ENCODE measurements around the gene MUC6. TPM values are rescaled to one million over a fixed set of nuclear protein-coding genes. Genes with fewer than 3 reads are reported as not detected.

MUC6 gene
- total and polyA plus RNA-seq, 2 of the 8 experiments (the other 6 are each of a cell fraction or from before 2014, with no cell fraction given): not detected

GRCh38 chr11:1015826-1016545 is 20.5 kb downstream of the MUC6 start:
- Histone ChIP-seq H3K56ac (replicated peaks; ENCODE audit: insufficient read length, low read depth, low read length) (no peak overlapping the region), H3K18ac (ENCODE audit: extremely low read depth, low read length) (no peak overlapping the region), H4K8ac (ENCODE audit: extremely low read depth, insufficient read depth, low read length) (0 out of 2 replicates have a peak overlapping the region, but pooled peaks have one; percentile 18)
- no peak for TF ChIP-seq JUN (IDR thresholded peaks at IDR 0.05; ENCODE audit: low read depth, low read length)
- TF ChIP-seq GABPA (IDR thresholded peaks at IDR 0.05; ENCODE audit: borderline replicate concordance, insufficient read depth, low read length): no peak
- TF ChIP-seq KDM5A (IDR thresholded peaks at IDR 0.05; ENCODE audit: low read length): no peak
- TF ChIP-seq USF2 (IDR thresholded peaks at IDR 0.05; ENCODE audit: low read length): no peak
- TF ChIP-seq KDM1A (IDR thresholded peaks at IDR 0.05; ENCODE audit: borderline replicate concordance, low read length): no peak
- no peak for TF ChIP-seq EZH2 (IDR thresholded peaks at IDR 0.05; ENCODE audit: low read depth, low read length, severe bottlenecking)
- TF ChIP-seq SIRT6 (IDR thresholded peaks at IDR 0.05; ENCODE audit: low read length): no peak
- TF ChIP-seq SP1 (IDR thresholded peaks at IDR 0.05; ENCODE audit: low read depth, low read length): no peak
- TF ChIP-seq SP2 (IDR thresholded peaks at IDR 0.05; ENCODE audit: low read length): no peak
- TF ChIP-seq PHF8 (conservative IDR thresholded peaks at IDR 0.05; ENCODE audit: low read depth, low read length): no peak
- TF ChIP-seq TEAD4 (IDR thresholded peaks at IDR 0.05; ENCODE audit: low read depth, low read length): no peak

More at GRCh38 chr11:1015826-1016545, 20.5 kb downstream of the MUC6 start:
- H3K4me2 ChIP-seq (ENCODE audit: insufficient read depth in 1 of 2, low read depth in 2 of 2, low read length in 2 of 2): no peak overlapping the region
- H2BK5ac ChIP-seq (ENCODE audit: low read depth, low read length): no peak overlapping the region
- ChIA-PET CTCF (ENCODE audit: partially characterized antibody) (interaction anchor here (0.9 to 2.0 kb wide), 5 partner anchors 10 to 121 kb away, joined by 3 to 6 read pairs (median 3); no protein-coding TSS in a partner anchor), POLR2A (ENCODE audit: partially characterized antibody) (interaction anchor here (1.2 to 3.0 kb wide), 4 partner anchors 10 to 88 kb away, joined by 3 to 12 read pairs (median 6); no protein-coding TSS in a partner anchor)
- H4K20me1 ChIP-seq (replicated peaks in 1 of 2; ENCODE audit: control insufficient read depth in 1 of 2, insufficient read depth in 2 of 2, low read length in 2 of 2): peaks cover 3 to 11% of the 10 kb centered on the region in 2 experiments
- no peak overlapping the region for H3K27ac ChIP-seq (ENCODE audit: low read depth, low read length)
- peaks cover 5% of the 10 kb centered on the region; the same call in 1 of the 2 replicates for H3K23me2 ChIP-seq (ENCODE audit: low read depth, low read length)
- no peak overlapping the region for H2BK120ac ChIP-seq (replicated peaks; ENCODE audit: low read depth, low read length)
- peaks cover 3 to 6% (median 6%) of the 10 kb centered on the region in 4 experiments; a peak in 6 of 8 replicates for H3K36me3 ChIP-seq (ENCODE audit: control insufficient read depth in 2 of 4, insufficient read depth in 4 of 4, low read length in 3 of 4)
- H3K79me1 ChIP-seq (ENCODE audit: low read depth, low read length): peaks cover 12% of the 10 kb centered on the region
- no peak overlapping the region for H2AFZ ChIP-seq (ENCODE audit: low read length)
- no peak overlapping the region for H2AK5ac ChIP-seq (ENCODE audit: low read depth, low read length)
- H4K5ac ChIP-seq (ENCODE audit: insufficient read length, low read depth, low read length): no peak overlapping the region
- H3K14ac ChIP-seq (ENCODE audit: insufficient read length): no peak overlapping the region
- DNase-seq (ENCODE audit: low read depth in 1 of 2, low spot score in 2 of 2) (no peak), FAIRE-seq (no peak)
- no peak overlapping the region for H3K9ac ChIP-seq (replicated peaks in 1 of 4; ENCODE audit: extremely low read depth in 1 of 4, low read depth in 3 of 4, low read length in 3 of 4)
- H4K91ac ChIP-seq (replicated peaks; ENCODE audit: insufficient read length, low read length): no peak overlapping the region
- H3K4ac ChIP-seq (replicated peaks; ENCODE audit: insufficient read length, low read depth, low read length): no peak overlapping the region
- no peak overlapping the region for H2BK15ac ChIP-seq (ENCODE audit: low read length)
- H2BK12ac ChIP-seq (ENCODE audit: low read depth, low read length): no peak overlapping the region
- no peak overlapping the region for H3K23ac ChIP-seq (ENCODE audit: insufficient read length)
- peaks cover 0 to 2% (median 0%) of the 10 kb centered on the region in 4 experiments; a peak in 1 of 7 replicates for H3K27me3 ChIP-seq (replicated peaks in 1 of 4; ENCODE audit: control insufficient read depth in 3 of 4, extremely low read depth in 1 of 4, insufficient read depth in 3 of 4, low read length in 3 of 4)
- H3K79me2 ChIP-seq (ENCODE audit: control insufficient read depth in 1 of 2, insufficient read depth in 2 of 2, low read length in 2 of 2): no peaks in the 10 kb centered on the region
- H3K4me3 ChIP-seq (ENCODE audit: extremely low read depth in 1 of 4, insufficient read depth in 2 of 4, low read depth in 3 of 4, low read length in 4 of 4): no peak overlapping the region
- peaks cover 5 to 9% of the 10 kb centered on the region in 2 experiments; a peak in 2 of 4 replicates for H3K9me3 ChIP-seq (ENCODE audit: insufficient read depth in 2 of 2, low read depth in 1 of 2, low read length in 1 of 2)
- 92% methylated on average over 19 of the region's 20 CpGs; no CpG with 5 or more reads in 1 of the 2 experiments for WGBS, 2 experiments (ENCODE audit: extremely low coverage in 1 of 2, insufficient coverage in 1 of 2, insufficient read length in 1 of 2, insufficient replicate concordance in 2 of 2, low coverage in 1 of 2, low lambda C conversion rate in 2 of 2, missing lambda C conversion rate in 1 of 2)
- H3K4me1 ChIP-seq (replicated peaks in 1 of 4; ENCODE audit: control insufficient read depth in 3 of 4, insufficient read depth in 4 of 4, low read length in 3 of 4): peaks cover 0 to 2% (median 0%) of the 10 kb centered on the region in 4 experiments; a peak in 1 of 7 replicates
- H2BK20ac ChIP-seq (ENCODE audit: low read length): no peak overlapping the region

Data from H1 (cell line).